Measurements from ENCODE around the gene TNFRSF1B.

Gene TNFRSF1B

DNA sequence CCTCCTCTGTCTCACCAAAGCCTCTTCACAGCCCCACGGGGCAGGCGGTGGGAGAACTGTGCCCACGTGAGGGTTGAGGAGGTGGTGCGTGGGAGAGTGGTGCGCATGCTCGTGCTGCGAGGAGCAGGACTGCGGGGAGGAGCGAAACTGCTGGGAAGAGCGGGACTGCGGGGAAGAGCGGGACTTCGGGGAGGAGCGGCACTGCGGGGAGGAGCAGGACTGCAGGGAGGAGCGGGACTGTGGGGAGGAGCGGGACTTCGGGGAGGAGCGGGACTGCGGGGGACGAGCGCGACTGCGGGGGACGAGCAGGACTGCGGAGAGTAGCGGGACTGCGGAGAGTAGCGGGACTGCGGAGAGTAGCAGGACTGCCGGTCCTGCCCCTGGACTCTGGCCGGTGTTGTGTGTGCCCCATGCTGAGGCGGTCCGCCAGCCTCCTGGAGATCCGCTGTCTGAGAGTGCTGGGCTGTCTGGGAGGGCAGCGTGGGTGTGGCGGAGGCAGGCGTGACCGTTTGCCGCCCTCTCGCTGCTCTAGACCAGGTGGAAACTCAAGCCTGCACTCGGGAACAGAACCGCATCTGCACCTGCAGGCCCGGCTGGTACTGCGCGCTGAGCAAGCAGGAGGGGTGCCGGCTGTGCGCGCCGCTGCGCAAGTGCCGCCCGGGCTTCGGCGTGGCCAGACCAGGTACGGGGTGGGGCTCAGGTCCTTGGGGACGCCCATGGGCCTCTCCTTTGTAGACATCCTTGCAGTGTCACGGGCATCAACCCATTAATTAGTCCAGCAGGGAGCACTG, 24.6 kb downstream of the TNFRSF1B start:
- H3K4me2 ChIP-seq (ENCODE audit: insufficient read depth, low read length): no peak overlapping the region
- no peaks in the 10 kb centered on the region for H3K4me1 ChIP-seq (ENCODE audit: insufficient read depth, low read length)
- H3K9me3 ChIP-seq (ENCODE audit: insufficient read depth, low read length, severe bottlenecking): no peaks in the 10 kb centered on the region
- H3K4me3 ChIP-seq (ENCODE audit: low read depth in 1 of 2, low read length in 2 of 2): no peak overlapping the region
- DNase-seq (no peak), ATAC-seq (ENCODE audit: insufficient read depth, low read depth) (no peak)
- no peak overlapping the region for H3K9ac ChIP-seq (ENCODE audit: low read depth, low read length)
- no peak overlapping the region for H2AFZ ChIP-seq (ENCODE audit: low read depth, low read length)
- no peaks in the 10 kb centered on the region for H3K79me2 ChIP-seq (ENCODE audit: insufficient read depth, low read length)
- TF ChIP-seq, protein P1, sequence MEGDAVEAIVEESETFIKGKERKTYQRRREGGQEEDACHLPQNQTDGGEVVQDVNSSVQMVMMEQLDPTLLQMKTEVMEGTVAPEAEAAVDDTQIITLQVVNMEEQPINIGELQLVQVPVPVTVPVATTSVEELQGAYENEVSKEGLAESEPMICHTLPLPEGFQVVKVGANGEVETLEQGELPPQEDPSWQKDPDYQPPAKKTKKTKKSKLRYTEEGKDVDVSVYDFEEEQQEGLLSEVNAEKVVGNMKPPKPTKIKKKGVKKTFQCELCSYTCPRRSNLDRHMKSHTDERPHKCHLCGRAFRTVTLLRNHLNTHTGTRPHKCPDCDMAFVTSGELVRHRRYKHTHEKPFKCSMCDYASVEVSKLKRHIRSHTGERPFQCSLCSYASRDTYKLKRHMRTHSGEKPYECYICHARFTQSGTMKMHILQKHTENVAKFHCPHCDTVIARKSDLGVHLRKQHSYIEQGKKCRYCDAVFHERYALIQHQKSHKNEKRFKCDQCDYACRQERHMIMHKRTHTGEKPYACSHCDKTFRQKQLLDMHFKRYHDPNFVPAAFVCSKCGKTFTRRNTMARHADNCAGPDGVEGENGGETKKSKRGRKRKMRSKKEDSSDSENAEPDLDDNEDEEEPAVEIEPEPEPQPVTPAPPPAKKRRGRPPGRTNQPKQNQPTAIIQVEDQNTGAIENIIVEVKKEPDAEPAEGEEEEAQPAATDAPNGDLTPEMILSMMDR (IDR thresholded peaks at IDR 0.05; ENCODE audit: borderline replicate concordance, extremely low read depth, low read length, poor library complexity, severe bottlenecking): no peak
- TF ChIP-seq EZH2 (IDR thresholded peaks at IDR 0.05; ENCODE audit: borderline replicate concordance, low read depth, low read length, severe bottlenecking): no peak
- no peaks in the 10 kb centered on the region for H3K36me3 ChIP-seq (ENCODE audit: insufficient read depth, low read length)
- H3K27ac ChIP-seq (ENCODE audit: low read length): no peak overlapping the region
- H3K27me3 ChIP-seq (ENCODE audit: insufficient read depth, low read length, poor library complexity): no peaks in the 10 kb centered on the region
- no peaks in the 10 kb centered on the region for H4K20me1 ChIP-seq (ENCODE audit: insufficient read depth, low read length)

DNA sequence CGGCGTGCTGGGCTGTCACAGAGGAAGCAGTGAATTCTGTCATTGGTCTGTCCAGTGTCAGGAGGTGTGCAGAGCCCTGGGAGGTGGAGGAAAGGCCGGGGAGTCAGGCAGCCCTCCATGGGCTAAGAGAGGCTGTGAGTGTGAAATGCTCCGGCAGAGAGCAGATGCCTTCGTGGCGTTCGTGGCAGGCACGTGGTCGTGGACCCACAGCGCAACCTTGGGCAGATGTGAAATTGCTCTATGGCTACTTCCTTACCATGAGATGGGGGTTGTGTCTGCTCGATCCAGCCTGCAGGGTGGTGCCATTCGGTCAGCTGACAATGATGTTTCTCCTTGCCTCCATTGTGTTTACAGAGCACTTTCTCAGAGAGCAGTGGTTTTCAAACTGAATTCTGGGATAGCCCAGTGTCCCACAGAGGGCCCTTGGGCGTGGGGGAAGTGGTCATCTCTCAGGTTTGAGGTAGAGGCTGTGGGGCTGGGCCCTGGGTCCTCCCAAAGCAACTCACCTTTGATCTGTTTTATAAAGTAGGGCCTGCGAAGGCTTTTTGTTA, 27.9 kb downstream of the TNFRSF1B start:
- H3K9ac ChIP-seq (ENCODE audit: low read depth, low read length): no peak overlapping the region
- no peaks in the 10 kb centered on the region for H3K9me3 ChIP-seq (ENCODE audit: insufficient read depth, low read length, severe bottlenecking)
- no peaks in the 10 kb centered on the region for H3K27me3 ChIP-seq (ENCODE audit: insufficient read depth, low read length, poor library complexity)
- H3K4me2 ChIP-seq (ENCODE audit: insufficient read depth, low read length): no peak overlapping the region
- no peaks in the 10 kb centered on the region for H3K36me3 ChIP-seq (ENCODE audit: insufficient read depth, low read length)
- DNase-seq (no peak), ATAC-seq (ENCODE audit: insufficient read depth, low read depth) (no peak)
- no peak overlapping the region for H3K4me3 ChIP-seq (ENCODE audit: low read depth in 1 of 2, low read length in 2 of 2)
- no peaks in the 10 kb centered on the region for H3K4me1 ChIP-seq (ENCODE audit: insufficient read depth, low read length)
- no peak overlapping the region for H2AFZ ChIP-seq (ENCODE audit: low read depth, low read length)
- H4K20me1 ChIP-seq (ENCODE audit: insufficient read depth, low read length): no peaks in the 10 kb centered on the region
- TF ChIP-seq EZH2 (IDR thresholded peaks at IDR 0.05; ENCODE audit: borderline replicate concordance, low read depth, low read length, severe bottlenecking): no peak
- TF ChIP-seq, protein P1 (IDR thresholded peaks at IDR 0.05; ENCODE audit: borderline replicate concordance, extremely low read depth, low read length, poor library complexity, severe bottlenecking): no peak
- no peaks in the 10 kb centered on the region for H3K79me2 ChIP-seq (ENCODE audit: insufficient read depth, low read length)
- H3K27ac ChIP-seq (ENCODE audit: low read length): no peak overlapping the region

DNA sequence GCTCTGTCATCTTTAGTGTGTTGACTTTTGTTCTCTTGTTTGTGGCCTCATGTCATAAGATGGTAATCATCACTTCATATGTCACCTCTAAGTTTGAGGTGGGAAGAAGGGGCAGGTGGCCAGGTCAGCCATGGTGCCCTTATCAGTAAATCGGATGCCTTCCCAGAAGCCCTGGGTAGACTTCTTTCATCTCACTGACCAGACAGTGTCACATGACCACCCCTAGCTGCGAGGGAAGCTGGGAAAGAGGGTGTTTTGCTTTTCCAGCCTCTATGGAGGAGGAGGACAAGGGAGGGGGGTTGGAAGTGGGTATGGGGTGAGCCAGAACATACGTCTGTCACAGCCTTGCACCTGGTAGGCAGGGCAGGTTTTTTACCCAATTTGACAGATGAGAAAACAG, 28.6 kb downstream of the TNFRSF1B start:
- no peak for ATAC-seq (ENCODE audit: insufficient read depth, low read depth)
- Histone ChIP-seq H3K4me2 (ENCODE audit: insufficient read depth, low read length) (no peak overlapping the region), H2AFZ (ENCODE audit: low read depth, low read length) (no peak overlapping the region), H3K27ac (ENCODE audit: low read length) (no peak overlapping the region), H3K4me1 (ENCODE audit: insufficient read depth, low read length) (no peaks in the 10 kb centered on the region), H3K36me3 (ENCODE audit: insufficient read depth, low read length) (no peaks in the 10 kb centered on the region), H3K9me3 (ENCODE audit: insufficient read depth, low read length, severe bottlenecking) (no peaks in the 10 kb centered on the region), H3K4me3 (ENCODE audit: low read depth in 1 of 2, low read length in 2 of 2) (no peak overlapping the region), H3K79me2 (ENCODE audit: insufficient read depth, low read length) (no peaks in the 10 kb centered on the region), H3K9ac (ENCODE audit: low read depth, low read length) (no peak overlapping the region), H4K20me1 (ENCODE audit: insufficient read depth, low read length) (no peaks in the 10 kb centered on the region), H3K27me3 (ENCODE audit: insufficient read depth, low read length, poor library complexity) (no peaks in the 10 kb centered on the region)
- DNase-seq: no peak
- no peak for TF ChIP-seq EZH2 (IDR thresholded peaks at IDR 0.05; ENCODE audit: borderline replicate concordance, low read depth, low read length, severe bottlenecking)
- TF ChIP-seq, protein P1 (IDR thresholded peaks at IDR 0.05; ENCODE audit: borderline replicate concordance, extremely low read depth, low read length, poor library complexity, severe bottlenecking): no peak

All from DND-41 (cell line).